ENCODE measurements around the gene SUCO.

The SUCO gene

DNA sequence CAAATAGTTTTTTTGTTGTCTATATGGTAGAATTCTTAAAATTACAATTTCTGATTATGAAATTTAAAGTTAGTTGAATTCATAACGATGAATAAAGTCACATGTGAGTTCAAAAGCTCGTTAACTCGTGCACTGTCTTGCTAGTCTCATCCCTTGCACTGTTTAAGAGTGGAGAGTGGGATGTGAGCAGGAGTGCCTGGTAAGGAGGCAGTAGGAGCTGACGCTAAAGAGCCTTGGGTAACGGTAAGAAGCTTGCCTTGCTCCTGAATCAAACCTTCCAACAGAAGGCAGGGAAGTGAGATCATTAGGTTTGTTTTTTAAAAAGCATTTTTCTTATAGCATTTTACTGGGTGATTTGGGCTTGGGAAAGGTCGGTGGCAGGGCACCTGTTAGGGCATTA is 123.6 kb downstream of the SUCO start:
- no peak for DNase-seq

DNA sequence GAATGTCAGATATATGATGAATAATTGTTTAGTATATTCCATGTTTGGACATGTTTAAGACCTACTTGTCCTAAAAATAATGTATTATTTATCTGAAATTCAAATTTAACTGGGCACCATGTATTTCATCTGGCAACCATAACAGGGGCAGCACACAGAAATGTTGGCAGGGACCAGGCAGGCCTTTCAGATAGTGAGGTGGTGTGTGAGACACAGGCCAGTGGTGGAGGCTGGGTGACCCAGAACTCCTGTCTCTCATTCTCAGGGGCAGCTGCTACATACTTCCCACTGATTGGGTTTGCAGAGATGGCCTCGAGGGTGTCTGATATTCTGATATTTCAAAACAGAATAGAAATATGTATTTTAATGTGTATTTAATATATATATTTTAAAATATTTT is 124.6 kb downstream of the SUCO start:
- no peak for DNase-seq

DNA sequence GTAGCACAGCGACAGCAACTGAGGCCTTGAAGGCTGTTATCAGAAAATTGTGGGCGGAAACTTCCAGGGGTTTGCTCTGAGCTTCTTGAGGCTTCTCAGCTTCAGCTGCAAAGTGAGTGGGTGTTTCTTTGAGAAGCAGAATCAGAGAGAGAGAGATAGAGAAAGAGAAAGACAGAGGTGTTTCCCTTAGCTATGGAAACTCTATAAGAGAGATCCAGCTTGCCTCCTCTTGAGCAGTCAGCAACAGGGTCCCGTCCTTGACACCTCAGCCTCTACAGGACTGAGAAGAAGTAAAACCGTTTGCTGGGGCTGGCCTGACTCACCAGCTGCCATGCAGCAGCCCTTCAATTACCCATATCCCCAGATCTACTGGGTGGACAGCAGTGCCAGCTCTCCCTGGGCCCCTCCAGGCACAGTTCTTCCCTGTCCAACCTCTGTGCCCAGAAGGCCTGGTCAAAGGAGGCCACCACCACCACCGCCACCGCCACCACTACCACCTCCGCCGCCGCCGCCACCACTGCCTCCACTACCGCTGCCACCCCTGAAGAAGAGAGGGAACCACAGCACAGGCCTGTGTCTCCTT is 126.0 kb downstream of the SUCO start, which contains the start of gene FASLG:
FASLG (plus strand) TSS at position 233 of the 583 bp plus-strand sequence; CDS start at position 332, 99 bp downstream.
- DNase-seq: no peak

DNA sequence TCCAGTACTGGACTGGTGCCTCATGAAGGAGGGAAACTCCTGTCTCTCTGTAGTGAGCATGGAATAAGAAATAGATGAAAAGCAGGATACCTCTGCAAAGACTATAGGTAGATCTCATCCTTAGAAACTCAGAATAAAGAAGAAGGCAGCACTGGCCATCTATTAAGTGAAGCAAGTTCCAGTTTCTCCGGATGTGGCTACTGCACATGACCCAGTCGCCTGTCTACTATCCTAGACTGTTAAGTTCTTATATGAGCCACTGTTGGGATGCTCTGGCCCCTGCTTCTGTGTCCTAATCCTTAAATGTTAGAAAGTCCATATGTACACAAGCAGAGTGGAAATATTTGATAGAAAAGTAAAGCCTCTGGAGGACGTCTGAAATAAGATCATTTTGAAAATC is 128.2 kb downstream of the SUCO start:
- no peak for DNase-seq
